HG02943 (cell line): ENCODE results near the gene OGDH.

ENCODE experiments used
- ATAC-seq: cut with Tn5 transposase; IDR thresholded peaks from one replicate; pipeline ENCODE4 v1.9.1; 2021; ENCODE audit warnings: mild to moderate bottlenecking, low read depth, moderate library complexity; ENCODE audit not compliant: unreplicated experiment

The OGDH gene

GRCh38 chr7:44617225-44617890 lies 10.9 kb downstream of the OGDH start:
- ATAC-seq, result no peak

- no peak for ATAC-seq
These were observed 11.6 kb downstream of the OGDH start for GRCh38 chr7:44618045-44618444.

GRCh38 chr7:44618753-44619152 lies 12.3 kb downstream of the OGDH start:
- no peak for ATAC-seq

- ATAC-seq, result no peak
These were observed 14.8 kb downstream of the OGDH start for GRCh38 chr7:44621034-44621749.

DNA sequence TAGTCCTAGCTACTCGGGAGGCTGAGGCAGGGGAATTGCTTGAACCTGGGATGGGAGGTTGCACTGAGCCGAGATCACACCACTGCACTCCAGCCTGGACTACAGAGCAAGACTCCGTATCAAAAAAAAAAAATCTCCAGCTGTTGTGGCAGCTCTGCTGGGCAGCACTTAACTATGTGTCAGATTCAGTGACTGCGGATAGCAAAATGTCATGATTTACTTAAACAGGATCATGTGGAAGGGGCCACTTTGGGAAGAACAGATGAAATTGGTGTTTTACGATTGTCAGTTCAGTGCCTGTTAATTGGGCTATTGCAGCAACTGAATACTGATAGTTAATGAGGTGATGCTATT lies 15.3 kb downstream of the OGDH start:
- ATAC-seq, result no peak

DNA sequence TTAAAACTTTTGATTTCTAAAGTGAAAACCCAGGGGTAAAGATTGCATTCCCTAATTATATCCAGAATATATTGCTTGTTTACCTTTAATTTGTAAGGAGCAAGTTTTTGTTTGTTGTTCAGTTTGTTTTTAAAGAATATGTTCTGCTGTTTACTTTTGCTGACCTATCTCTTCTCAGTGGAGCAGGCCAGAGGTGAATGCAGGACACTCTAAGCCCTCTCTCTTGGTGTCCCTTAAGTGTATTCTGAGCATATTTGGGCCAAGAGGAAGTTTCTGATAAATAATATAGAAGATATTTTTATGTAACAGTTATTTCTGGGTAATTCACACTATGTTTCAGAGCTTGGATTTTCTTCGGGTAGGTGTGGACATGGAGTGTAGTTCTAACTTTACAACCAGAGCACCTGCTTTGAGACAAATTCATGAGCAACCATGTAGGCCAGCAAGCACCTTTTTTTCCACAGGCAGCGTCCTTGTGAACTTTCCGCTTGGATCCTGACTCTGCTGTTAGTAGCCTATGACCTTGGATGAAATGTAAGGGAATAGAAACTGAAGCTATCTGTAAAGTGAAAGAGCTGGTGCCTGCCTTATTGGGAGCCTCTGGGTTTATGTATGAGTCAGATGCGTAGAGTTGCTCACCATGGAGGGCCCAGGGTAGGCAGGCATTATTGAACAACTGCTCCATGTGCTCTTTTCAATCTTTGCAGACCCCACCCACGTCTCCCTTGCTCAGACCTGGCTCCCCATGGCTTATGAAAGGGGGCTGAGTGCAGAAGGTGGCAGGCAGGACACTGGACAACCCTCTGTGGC lies 16.1 kb downstream of the OGDH start:
- ATAC-seq, result peak; percentile 80

- no peak for ATAC-seq
These were observed 17.9 kb downstream of the OGDH start for GRCh38 chr7:44624318-44624717.

GRCh38 chr7:44625526-44626471 lies 19.4 kb downstream of the OGDH start:
- no peak for ATAC-seq

DNA sequence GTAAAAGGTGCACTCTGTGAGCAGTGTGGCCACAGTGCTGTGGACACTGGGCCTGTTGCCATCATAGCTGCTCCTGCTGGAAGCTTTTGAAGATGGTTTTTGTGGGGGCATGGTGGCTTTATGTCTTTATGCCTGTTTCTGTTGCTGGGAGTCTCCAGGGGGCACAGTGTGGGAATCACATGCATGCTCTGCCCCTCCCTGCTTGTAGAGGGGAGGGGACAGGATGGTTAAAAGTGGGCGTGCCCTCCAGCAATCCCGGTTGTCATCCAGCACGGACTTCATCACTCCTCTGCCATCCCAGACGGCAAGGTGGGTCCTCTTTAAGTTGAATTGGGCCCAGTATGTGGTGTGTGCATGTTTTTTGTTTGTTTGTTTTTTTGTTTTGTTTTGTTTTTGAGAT lies 20.2 kb downstream of the OGDH start:
- no peak for ATAC-seq

GRCh38 chr7:44629829-44630522 lies 23.5 kb downstream of the OGDH start:
- ATAC-seq, result peak; percentile 62

GRCh38 chr7:44630792-44631457 lies 24.5 kb downstream of the OGDH start:
- ATAC-seq, result no peak

GRCh38 chr7:44631458-44632115 lies 25.2 kb downstream of the OGDH start:
- ATAC-seq, result no peak

GRCh38 chr7:44632196-44632595 lies 25.8 kb downstream of the OGDH start:
- ATAC-seq, result no peak

GRCh38 chr7:44633254-44634186 lies 27.1 kb downstream of the OGDH start:
- peak; percentile 50 for ATAC-seq

DNA sequence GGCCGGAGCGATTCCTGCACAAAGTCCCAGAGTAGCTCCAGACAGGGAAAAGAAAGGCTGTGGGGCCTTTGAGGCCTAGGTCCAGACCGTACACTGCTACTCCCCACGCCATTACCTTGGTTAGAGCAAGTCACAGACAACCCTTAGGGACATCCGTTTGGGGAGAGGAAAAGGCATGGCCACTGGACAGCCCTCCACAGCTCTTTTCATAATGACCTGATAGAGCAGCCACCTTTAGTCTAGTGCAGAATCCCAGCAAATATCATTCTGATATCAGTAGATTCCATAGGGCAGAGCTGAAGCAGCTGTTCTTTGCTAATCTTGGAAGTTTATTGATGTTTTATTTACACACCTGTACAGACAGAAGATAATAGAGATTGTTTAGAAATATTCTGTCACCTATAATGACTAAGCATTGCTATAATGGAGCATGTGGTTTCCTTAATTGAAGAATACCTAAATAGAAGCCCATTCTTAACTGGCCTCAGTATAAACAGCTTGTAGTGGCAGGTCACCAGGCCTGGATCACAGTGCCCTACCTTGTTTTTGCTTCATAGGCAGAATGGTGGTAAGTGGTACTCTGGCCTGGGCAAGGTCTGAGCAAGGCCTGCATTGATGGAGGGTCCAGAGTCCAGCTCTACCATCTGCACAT lies 27.9 kb downstream of the OGDH start:
- no peak for ATAC-seq

DNA sequence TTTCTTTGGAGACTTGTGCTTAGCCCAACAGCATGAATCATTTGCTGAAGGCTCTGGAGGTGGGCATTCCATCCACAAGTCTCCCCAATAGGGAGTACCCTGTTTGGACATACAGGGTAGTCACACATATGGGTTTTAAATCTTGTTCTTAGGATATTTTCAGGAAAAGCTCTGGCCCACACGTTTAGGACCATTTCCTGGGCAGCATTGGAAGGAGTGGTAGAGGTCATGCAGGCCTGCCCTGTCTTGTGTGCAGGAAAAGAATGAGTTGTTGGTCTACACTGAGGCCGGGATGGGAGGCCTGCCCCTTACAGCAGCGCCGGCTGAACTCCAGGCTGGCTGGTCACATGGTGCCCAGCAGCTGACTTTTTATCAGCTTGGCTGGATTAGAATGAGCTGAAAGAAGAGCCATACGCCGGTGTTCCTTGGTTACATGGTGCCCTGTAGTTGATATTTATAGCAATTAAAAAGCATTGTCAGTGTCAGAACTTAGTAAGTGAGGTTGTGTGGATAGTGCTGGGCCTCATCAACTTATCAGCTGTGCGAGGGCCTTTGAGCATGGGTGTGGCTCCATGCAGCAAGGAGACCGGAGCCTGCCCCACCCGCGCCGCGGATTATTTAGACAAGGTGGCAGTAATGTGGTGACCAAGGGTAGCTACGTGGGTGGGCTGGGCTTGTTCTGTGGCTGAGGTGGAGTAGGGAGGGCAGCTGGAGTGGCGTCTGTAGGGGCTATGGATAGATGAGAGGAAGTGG lies 28.6 kb downstream of the OGDH start:
- no peak for ATAC-seq
